GM10266 (cell line): ENCODE measurements around the gene NBL1.

Source experiments
- DNase-seq: peaks from one replicate; pipeline ENCODE4 v3.0.0; 2012; ENCODE audit errors: extremely low spot score
- CTCF ChIP-seq: IDR thresholded peaks from 2 replicates; pipeline ENCODE4 v1.5.1; 2012; ENCODE audit warnings: mild to moderate bottlenecking, low read depth; ENCODE audit not compliant: control insufficient read depth, insufficient read depth; ENCODE audit errors: missing control alignments

Gene NBL1

GRCh38 chr1:19675797-19676196 is 31.7 kb downstream of the NBL1 start:
- no peak for TF ChIP-seq CTCF

GRCh38 chr1:19676438-19676922 is 32.4 kb downstream of the NBL1 start:
- no peak for TF ChIP-seq CTCF
- peak; percentile 74 for DNase-seq

More at GRCh38 chr1:19675797-19676196, 31.7 kb downstream of the NBL1 start:
- DNase-seq = no peak

- DNase-seq = no peak
- no peak for TF ChIP-seq CTCF
Measured at GRCh38 chr1:19678493-19678892, 34.4 kb downstream of the NBL1 start.

- TF ChIP-seq CTCF = no peak
- DNase-seq = no peak
Measured at GRCh38 chr1:19678931-19679453, 34.9 kb downstream of the NBL1 start.

GRCh38 chr1:19679691-19680090 is 35.6 kb downstream of the NBL1 start:
- TF ChIP-seq CTCF = no peak
- DNase-seq = no peak

- no peak for DNase-seq
Measured at GRCh38 chr1:19680644-19681043, 36.5 kb downstream of the NBL1 start.

More at GRCh38 chr1:19680644-19681043, 36.5 kb downstream of the NBL1 start:
- TF ChIP-seq CTCF = no peak
